WERI-Rb-1 (cell line): ENCODE measurements around the gene STIM2.

Experiments used
- DNase-seq: peaks from one replicate; pipeline ENCODE4 v3.0.0-alpha.2; 2020
- H3K27ac ChIP-seq: fragments of 250-450 bp; sonication (Bioruptor Pico); 2 replicates; pipeline ENCODE4 v1.5.1; 2020; ENCODE audit warnings: mild to moderate bottlenecking, moderate library complexity
- H3K27me3 ChIP-seq: fragments of 250-450 bp; sonication (Bioruptor Pico); 2 replicates; pipeline ENCODE4 v1.5.1; 2021; ENCODE audit warnings: mild to moderate bottlenecking, low read depth, moderate library complexity; ENCODE audit not compliant: insufficient read depth, severe bottlenecking
- H3K36me3 ChIP-seq: fragments of 250-450 bp; sonication (Bioruptor Pico); 2 replicates; pipeline ENCODE4 v1.5.1; 2020; ENCODE audit warnings: mild to moderate bottlenecking, moderate library complexity
- H3K4me3 ChIP-seq: 2 replicates; pipeline ENCODE4 v1.5.1; 2011; ENCODE audit warnings: low read depth, mild to moderate bottlenecking, control low read depth, low read length
- H3K9me3 ChIP-seq: fragments of 250-450 bp; sonication (Bioruptor Pico); 2 replicates; pipeline ENCODE4 v1.5.1; 2021; ENCODE audit warnings: mild to moderate bottlenecking, moderate library complexity; ENCODE audit not compliant: severe bottlenecking
- TF ChIP-seq, protein P1 (sequence below): IDR thresholded peaks from 2 replicates; pipeline ENCODE4 v1.5.1; 2011; ENCODE audit warnings: low read depth, mild to moderate bottlenecking, control low read depth, inconsistent platforms, low read length

The STIM2 gene

DNA sequence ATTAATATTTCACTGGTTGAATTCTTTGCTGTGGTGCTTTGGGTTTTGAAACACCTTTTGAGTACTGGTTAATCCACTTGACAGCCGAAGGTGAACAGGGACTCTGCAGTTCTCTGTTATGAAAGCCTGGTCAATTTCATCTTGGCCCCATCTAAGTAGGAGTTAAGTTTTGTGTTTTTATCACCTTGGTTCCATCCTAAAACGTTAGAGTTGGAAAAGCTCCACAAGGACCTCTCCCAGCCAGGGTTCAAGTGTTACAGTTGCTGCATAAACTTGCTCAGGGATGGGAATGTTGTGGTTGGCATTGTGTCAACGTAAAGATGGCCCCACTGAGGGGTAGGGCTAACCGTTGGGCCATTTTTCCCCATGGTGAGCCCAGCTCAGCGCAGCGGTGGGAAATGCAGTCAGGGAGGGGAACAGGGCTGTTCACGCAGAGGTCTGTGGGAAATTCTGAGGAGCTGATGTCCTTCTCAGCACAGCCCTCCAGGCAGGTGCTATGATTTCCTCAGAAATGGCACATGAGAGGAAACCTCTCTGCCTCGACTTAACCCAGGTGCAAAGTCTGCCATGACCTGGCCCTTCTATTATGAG is 188.7 kb downstream of the STIM2 start:
- TF ChIP-seq, protein P1, sequence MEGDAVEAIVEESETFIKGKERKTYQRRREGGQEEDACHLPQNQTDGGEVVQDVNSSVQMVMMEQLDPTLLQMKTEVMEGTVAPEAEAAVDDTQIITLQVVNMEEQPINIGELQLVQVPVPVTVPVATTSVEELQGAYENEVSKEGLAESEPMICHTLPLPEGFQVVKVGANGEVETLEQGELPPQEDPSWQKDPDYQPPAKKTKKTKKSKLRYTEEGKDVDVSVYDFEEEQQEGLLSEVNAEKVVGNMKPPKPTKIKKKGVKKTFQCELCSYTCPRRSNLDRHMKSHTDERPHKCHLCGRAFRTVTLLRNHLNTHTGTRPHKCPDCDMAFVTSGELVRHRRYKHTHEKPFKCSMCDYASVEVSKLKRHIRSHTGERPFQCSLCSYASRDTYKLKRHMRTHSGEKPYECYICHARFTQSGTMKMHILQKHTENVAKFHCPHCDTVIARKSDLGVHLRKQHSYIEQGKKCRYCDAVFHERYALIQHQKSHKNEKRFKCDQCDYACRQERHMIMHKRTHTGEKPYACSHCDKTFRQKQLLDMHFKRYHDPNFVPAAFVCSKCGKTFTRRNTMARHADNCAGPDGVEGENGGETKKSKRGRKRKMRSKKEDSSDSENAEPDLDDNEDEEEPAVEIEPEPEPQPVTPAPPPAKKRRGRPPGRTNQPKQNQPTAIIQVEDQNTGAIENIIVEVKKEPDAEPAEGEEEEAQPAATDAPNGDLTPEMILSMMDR: no peak
- no peaks in the 10 kb centered on the region for H3K36me3 ChIP-seq
- no peak overlapping the region for H3K4me3 ChIP-seq
- H3K9me3 ChIP-seq: no peaks in the 10 kb centered on the region
- no peak overlapping the region for H3K27ac ChIP-seq
- H3K27me3 ChIP-seq: no peaks in the 10 kb centered on the region
- DNase-seq: no peak

DNA sequence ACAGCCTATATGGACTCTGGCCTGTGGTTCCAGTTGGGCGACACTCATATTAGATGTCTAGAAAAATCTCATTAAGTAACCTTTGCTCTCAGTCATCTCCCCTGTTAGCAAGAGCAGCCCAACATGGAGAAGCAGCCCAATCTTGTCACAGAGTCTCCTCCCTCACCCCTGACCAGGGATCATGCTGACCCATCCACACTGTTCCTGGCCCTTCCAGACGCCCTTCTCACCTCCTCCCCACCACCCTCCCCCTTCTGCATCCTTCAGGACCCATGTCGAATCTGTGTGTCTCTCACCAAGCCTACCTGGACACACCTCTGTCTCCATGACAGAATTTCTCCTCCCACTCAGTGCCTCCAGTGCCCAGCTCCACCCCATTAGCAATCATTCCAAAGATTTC is 190.1 kb downstream of the STIM2 start:
- TF ChIP-seq, protein P1: no peak
- DNase-seq: no peak
- H3K36me3 ChIP-seq: no peaks in the 10 kb centered on the region
- no peaks in the 10 kb centered on the region for H3K27me3 ChIP-seq
- no peak overlapping the region for H3K27ac ChIP-seq
- H3K9me3 ChIP-seq: no peaks in the 10 kb centered on the region
- H3K4me3 ChIP-seq: no peak overlapping the region

DNA sequence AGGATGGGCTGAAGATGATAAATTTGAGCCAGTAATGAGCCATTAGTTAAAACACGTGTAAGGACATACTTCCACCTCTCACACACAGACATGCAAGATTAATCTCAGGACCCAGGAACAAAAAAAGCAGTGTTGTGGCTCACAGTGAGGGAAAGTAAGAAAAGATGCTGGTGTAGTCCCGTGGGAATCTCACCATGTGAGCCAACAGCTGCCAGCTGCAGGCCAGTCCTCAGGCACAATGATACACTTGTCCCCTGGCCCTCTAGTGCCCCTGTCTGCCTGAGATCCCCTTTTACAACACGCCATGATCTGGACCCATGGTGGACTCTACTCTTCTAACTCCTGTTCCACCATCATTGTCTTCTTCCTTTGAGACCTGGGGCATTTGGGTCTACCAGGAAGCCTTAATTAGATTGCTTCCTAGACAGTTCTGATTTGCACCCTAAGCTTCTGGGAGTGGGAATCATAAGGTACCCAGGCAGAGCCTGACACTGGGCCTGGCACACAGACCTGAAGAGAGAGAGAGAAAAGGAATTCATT is 194.7 kb downstream of the STIM2 start:
- H3K27me3 ChIP-seq: no peaks in the 10 kb centered on the region
- DNase-seq: no peak
- H3K27ac ChIP-seq: no peak overlapping the region
- TF ChIP-seq, protein P1: no peak
- no peak overlapping the region for H3K4me3 ChIP-seq
- no peaks in the 10 kb centered on the region for H3K36me3 ChIP-seq
- no peaks in the 10 kb centered on the region for H3K9me3 ChIP-seq

DNA sequence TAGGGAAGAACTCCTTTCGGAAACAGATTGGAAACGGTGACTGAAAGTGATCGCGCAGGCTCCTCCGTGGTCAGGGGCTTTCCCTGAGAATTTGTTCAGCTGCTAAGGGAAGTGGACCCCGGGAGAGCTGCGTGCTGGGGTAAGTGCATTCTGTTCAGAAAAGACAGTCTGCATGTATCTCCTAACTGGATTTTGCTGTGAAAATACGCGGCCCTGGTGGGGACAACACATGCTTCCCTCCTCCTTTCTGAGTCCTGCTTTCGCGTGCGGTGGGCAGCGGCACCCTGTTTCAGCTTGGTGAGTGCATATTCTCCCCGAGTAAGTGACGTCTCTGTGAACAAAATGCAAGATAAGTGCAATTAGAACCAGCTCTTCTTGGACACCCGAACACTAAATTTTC is 195.6 kb downstream of the STIM2 start:
- no peak overlapping the region for H3K4me3 ChIP-seq
- no peaks in the 10 kb centered on the region for H3K27me3 ChIP-seq
- H3K36me3 ChIP-seq: no peaks in the 10 kb centered on the region
- H3K9me3 ChIP-seq: no peaks in the 10 kb centered on the region
- no peak overlapping the region for H3K27ac ChIP-seq
- DNase-seq: no peak
- TF ChIP-seq, protein P1: no peak

DNA sequence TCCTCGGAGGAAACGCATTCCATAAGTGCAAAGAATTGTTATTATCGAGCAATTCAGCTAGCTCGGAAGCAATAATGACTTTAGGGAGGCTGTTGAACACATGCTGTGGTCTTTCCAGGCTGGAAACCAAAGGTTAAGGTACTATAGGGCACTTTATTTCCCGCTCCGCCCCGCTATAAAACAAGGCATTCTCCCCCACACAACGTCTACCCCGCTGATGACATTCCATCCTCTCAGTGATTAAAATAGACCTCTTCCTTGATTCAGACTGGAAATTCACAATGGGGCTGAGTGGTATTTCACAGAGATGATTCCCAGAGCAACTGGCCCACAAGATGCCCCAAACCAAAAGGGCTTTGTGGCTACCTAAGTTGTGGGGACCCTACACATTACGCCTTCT is 196.4 kb downstream of the STIM2 start:
- H3K9me3 ChIP-seq: no peaks in the 10 kb centered on the region
- TF ChIP-seq, protein P1: no peak
- DNase-seq: no peak

DNA sequence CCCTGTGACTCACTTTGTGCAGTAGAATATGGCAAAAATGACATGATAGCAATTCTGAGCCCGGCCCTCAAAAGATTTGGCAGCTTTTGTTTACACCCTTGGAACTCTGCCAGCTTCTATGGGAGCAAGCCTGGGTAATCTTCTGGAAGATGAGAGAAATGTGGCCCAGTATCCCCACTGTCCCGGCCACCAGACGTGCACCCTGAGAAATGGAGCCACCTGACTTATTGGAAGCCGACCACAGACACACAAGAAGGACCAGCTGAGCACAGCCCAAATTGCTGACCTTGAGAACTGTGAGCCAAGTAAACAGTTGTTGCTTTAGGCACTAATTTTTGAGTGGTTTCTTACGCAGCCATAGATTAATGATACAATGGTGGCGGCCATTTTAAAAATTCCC is 197.0 kb downstream of the STIM2 start:
- no peak for DNase-seq
- TF ChIP-seq, protein P1: no peak
- H3K27ac ChIP-seq: no peak overlapping the region
- H3K27me3 ChIP-seq: no peaks in the 10 kb centered on the region
- no peaks in the 10 kb centered on the region for H3K9me3 ChIP-seq
- no peak overlapping the region for H3K4me3 ChIP-seq
- H3K36me3 ChIP-seq: no peaks in the 10 kb centered on the region

More for the DNA sequence above, 196.4 kb downstream of the STIM2 start:
- Histone ChIP-seq H3K36me3 (no peaks in the 10 kb centered on the region), H3K27me3 (no peaks in the 10 kb centered on the region), H3K4me3 (no peak overlapping the region), H3K27ac (no peak overlapping the region)
